OCI-LY1 (cell line): Measurements from ENCODE around the gene MDM4.

Source experiments
- H2AFZ ChIP-seq: fragments of 200-600 bp; sonication (generic), shearing (Covaris generic); 2 replicates; pipeline ENCODE4 v1.6.0; 2014; ENCODE audit warnings: antibody characterized with exemption, mild to moderate bottlenecking, low read length
- H3F3A ChIP-seq: fragments of 200-600 bp; sonication (generic), shearing (Covaris generic); 2 replicates; pipeline ENCODE4 v1.6.0; 2014; ENCODE audit warnings: mild to moderate bottlenecking, antibody characterized with exemption, low read length, moderate library complexity; ENCODE audit not compliant: insufficient read depth
- H3K27ac ChIP-seq: fragments of 200-600 bp; sonication (generic); 2 replicates; pipeline ENCODE4 v1.5.1; 2014; ENCODE audit warnings: low read length, mixed run types, mild to moderate bottlenecking, low read depth; ENCODE audit not compliant: poor library complexity, severe bottlenecking
- H3K27me3 ChIP-seq: fragments of 200-600 bp; sonication (generic); 2 replicates; pipeline ENCODE4 v1.6.0; 2014; ENCODE audit warnings: antibody characterized with exemption, mild to moderate bottlenecking, low read length, moderate library complexity; ENCODE audit not compliant: insufficient read depth
- H3K36me3 ChIP-seq: fragments of 200-600 bp; sonication (generic); 2 replicates; pipeline ENCODE4 v1.6.1; 2014; ENCODE audit warnings: mild to moderate bottlenecking, antibody characterized with exemption, low read length, moderate library complexity, mixed read lengths; ENCODE audit not compliant: insufficient read depth
- H3K4me1 ChIP-seq: fragments of 200-600 bp; sonication (generic); 2 replicates; pipeline ENCODE4 v1.5.1; 2014; ENCODE audit warnings: mild to moderate bottlenecking, low read length, moderate library complexity; ENCODE audit not compliant: insufficient read depth, severe bottlenecking
- H3K4me2 ChIP-seq: fragments of 200-600 bp; sonication (generic), shearing (Covaris generic); 2 replicates; pipeline ENCODE4 v1.6.1; 2014; ENCODE audit warnings: low read length
- H3K4me3 ChIP-seq: fragments of 200-600 bp; sonication (generic); 2 replicates; pipeline ENCODE4 v1.5.1; 2014; ENCODE audit warnings: low read length, low read depth, mild to moderate bottlenecking, mixed read lengths; ENCODE audit not compliant: poor library complexity, severe bottlenecking
- H3K79me2 ChIP-seq: fragments of 200-600 bp; shearing (Covaris generic); 2 replicates; pipeline ENCODE4 v1.6.1; 2016; ENCODE audit warnings: mixed run types, low read length, mixed read lengths; ENCODE audit not compliant: insufficient read depth
- H3K9ac ChIP-seq: fragments of 200-600 bp; sonication (generic), shearing (Covaris generic); 2 replicates; pipeline ENCODE4 v1.6.1; 2014; ENCODE audit warnings: mild to moderate bottlenecking, low read length, mixed read lengths
- H3K9me2 ChIP-seq: fragments of 200-600 bp; sonication (generic), shearing (Covaris generic); 2 replicates; pipeline ENCODE4 v1.6.1; 2014; ENCODE audit warnings: low read depth, mild to moderate bottlenecking, low read length, mixed read lengths
- H3K9me3 ChIP-seq: fragments of 200-600 bp; shearing (Covaris generic); 2 replicates; pipeline ENCODE4 v1.6.1; 2014; ENCODE audit warnings: low read length, mixed read lengths
- H4K20me1 ChIP-seq: fragments of 200-600 bp; sonication (generic), shearing (Covaris generic); 2 replicates; pipeline ENCODE4 v1.6.0; 2016; ENCODE audit warnings: mild to moderate bottlenecking, low read length; ENCODE audit not compliant: insufficient read depth
- CTCF ChIP-seq: fragments of 200-600 bp; sonication (generic), shearing (Covaris generic); IDR thresholded peaks from 2 replicates; pipeline ENCODE4 v1.5.1; 2017; ENCODE audit warnings: mild to moderate bottlenecking, antibody characterized with exemption, low read length, moderate library complexity, mixed read lengths
- EZH2 ChIP-seq: fragments of 200-600 bp; sonication (generic), shearing (Covaris generic); IDR thresholded peaks from 2 replicates; pipeline ENCODE4 v1.8.0; 2017; ENCODE audit warnings: borderline replicate concordance, mixed run types, mild to moderate bottlenecking, antibody characterized with exemption, low read length, moderate library complexity, mixed read lengths

Gene MDM4

DNA sequence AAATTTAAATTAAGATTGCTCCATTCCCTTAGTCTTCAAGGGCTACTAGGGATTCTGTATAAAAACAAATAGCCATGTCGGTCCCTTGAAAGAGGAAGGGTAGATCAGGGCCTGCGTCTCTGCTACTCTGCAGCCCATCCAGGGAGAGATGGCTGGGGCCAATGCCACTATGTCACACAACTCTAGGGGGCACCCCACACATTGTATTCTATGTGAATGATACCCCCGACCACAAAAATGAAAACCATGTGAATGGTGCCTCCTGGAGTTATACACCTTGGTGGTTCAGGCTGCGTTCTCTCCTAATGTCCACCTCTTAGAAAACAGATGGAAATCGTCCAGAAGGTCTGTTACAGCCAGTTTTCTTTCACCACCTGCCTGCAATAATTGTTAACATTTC is 39.6 kb upstream of the MDM4 start:
- no peaks in the 10 kb centered on the region for H4K20me1 ChIP-seq
- H3F3A ChIP-seq = no peaks in the 10 kb centered on the region
- no peaks in the 10 kb centered on the region for H3K9me3 ChIP-seq
- no peak overlapping the region for H3K4me3 ChIP-seq
- H3K4me2 ChIP-seq = no peak overlapping the region
- no peaks in the 10 kb centered on the region for H3K9me2 ChIP-seq
- H3K79me2 ChIP-seq = peaks cover 35% of the 10 kb centered on the region; the same call in 1 of the 2 replicates
- H3K36me3 ChIP-seq = peaks cover 51% of the 10 kb centered on the region; the same call in 1 of the 2 replicates
- no peaks in the 10 kb centered on the region for H3K27me3 ChIP-seq
- H3K9ac ChIP-seq = no peak overlapping the region
- H2AFZ ChIP-seq = no peak overlapping the region
- peaks cover 49% of the 10 kb centered on the region for H3K4me1 ChIP-seq
- peak; percentile 56 for TF ChIP-seq CTCF
- no peak for TF ChIP-seq EZH2
- H3K27ac ChIP-seq = no peak overlapping the region

- H3F3A ChIP-seq = no peaks in the 10 kb centered on the region
- H3K4me2 ChIP-seq = no peak overlapping the region
Observed at GRCh38 chr1:204477036-204477740, 39.0 kb upstream of the MDM4 start.

DNA sequence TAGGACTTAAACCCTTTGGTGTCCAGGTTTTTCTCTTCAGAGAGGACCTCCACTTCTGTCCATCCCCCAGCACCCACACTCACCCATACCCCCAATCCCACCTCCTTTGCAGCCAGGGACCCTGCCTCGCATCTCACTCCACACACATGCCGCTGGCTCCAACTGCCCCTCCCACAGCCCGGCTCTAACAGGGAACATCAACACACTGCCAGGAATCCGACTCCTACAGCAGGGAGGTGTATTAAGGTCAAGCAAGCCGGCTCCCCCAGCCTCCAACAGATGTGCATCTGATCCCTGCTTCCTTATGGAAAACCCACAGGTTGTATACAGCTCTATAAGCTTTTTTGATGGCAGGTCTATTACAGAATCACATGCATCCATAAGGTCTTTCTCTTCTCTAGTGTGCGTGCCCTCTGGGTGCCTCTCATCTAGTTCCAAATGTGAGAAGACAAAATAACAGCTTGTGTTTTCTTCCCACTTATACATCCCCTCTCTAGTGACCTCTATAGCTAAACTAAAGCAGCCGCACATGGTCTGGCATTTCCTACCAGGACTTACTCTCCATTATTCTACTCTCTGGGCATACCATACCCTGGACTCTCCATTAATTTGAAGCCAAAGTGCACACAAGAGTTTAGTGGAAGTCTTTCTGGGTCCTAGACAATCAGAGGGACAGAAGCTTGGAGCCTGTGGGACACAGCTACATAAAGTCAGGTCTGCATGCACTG is 37.9 kb upstream of the MDM4 start:
- Histone ChIP-seq H3K27ac (peak overlapping the region; percentile 99), H3K9me3 (no peaks in the 10 kb centered on the region), H3K4me1 (peaks cover 67% of the 10 kb centered on the region), H3K4me2 (no peak overlapping the region), H2AFZ (no peak overlapping the region), H3K27me3 (no peaks in the 10 kb centered on the region), H3K9ac (peak overlapping the region; percentile 3; the same call in 1 of the 2 replicates), H3K36me3 (peaks cover 47% of the 10 kb centered on the region; the same call in 1 of the 2 replicates), H3K4me3 (no peak overlapping the region), H3K9me2 (no peaks in the 10 kb centered on the region), H3K79me2 (peaks cover 35% of the 10 kb centered on the region; the same call in 1 of the 2 replicates), H4K20me1 (no peaks in the 10 kb centered on the region), H3F3A (no peaks in the 10 kb centered on the region)
- TF ChIP-seq CTCF = peak; percentile 13; the same call in 1 of the 2 replicates
- no peak for TF ChIP-seq EZH2

More at GRCh38 chr1:204477036-204477740, 39.0 kb upstream of the MDM4 start:
- Histone ChIP-seq H2AFZ (no peak overlapping the region), H3K4me1 (peaks cover 55% of the 10 kb centered on the region), H3K36me3 (peaks cover 47% of the 10 kb centered on the region; the same call in 1 of the 2 replicates), H3K9me2 (no peaks in the 10 kb centered on the region), H3K4me3 (no peak overlapping the region), H4K20me1 (no peaks in the 10 kb centered on the region), H3K9me3 (no peaks in the 10 kb centered on the region), H3K27me3 (no peaks in the 10 kb centered on the region), H3K79me2 (peaks cover 35% of the 10 kb centered on the region; the same call in 1 of the 2 replicates), H3K9ac (no peak overlapping the region), H3K27ac (peak overlapping the region; percentile 37)
- no peak for TF ChIP-seq EZH2
- no peak for TF ChIP-seq CTCF
